ENCODE results near the gene FGF4.

The FGF4 gene, protein sequence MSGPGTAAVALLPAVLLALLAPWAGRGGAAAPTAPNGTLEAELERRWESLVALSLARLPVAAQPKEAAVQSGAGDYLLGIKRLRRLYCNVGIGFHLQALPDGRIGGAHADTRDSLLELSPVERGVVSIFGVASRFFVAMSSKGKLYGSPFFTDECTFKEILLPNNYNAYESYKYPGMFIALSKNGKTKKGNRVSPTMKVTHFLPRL

DNA sequence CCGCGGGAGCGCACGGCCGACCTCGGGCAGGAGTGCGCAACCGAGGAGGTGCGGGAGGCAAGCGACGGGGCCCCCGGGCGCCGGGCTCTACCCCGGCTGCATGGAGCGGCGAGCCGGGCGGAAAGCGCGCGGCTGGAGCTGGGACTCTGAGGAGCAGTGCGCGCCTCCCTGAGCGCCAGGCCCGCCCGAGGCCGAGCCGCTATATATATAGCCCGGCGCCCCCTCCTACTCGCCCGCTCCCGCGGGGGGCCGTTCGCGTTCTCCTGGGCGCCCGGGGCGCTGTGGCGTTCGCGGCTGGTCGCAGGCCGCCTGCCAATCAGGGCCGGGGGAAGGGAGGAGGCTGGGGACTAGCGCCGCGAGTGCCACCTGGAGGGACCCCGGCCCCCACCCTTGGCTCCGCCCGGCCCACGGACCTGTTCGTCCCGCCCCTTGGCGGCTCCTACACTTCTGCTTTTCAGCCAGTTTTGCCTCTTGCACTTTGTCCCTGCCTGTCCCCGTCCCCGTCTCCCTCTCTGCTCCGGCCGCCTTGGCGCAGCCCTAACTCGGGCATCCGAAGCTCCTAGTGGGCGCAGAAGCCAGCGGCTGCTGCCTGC lies at the start of gene FGF4:
Gene FGF4 (minus strand): TSS at position 179 of the 593 bp plus-strand sequence. CDS start 257 bp downstream, outside the sequence.
- no peak for DNase-seq (ENCODE audit: low spot score)

- no peak for DNase-seq (ENCODE audit: low spot score)
Measured at GRCh38 chr11:69823641-69824265, 48.6 kb upstream of the FGF4 start.

GRCh38 chr11:69822676-69823494 lies 47.7 kb upstream of the FGF4 start:
- no peak for DNase-seq (ENCODE audit: low spot score)

GRCh38 chr11:69821511-69822040 lies 46.4 kb upstream of the FGF4 start:
- DNase-seq (ENCODE audit: low spot score) = no peak

DNA sequence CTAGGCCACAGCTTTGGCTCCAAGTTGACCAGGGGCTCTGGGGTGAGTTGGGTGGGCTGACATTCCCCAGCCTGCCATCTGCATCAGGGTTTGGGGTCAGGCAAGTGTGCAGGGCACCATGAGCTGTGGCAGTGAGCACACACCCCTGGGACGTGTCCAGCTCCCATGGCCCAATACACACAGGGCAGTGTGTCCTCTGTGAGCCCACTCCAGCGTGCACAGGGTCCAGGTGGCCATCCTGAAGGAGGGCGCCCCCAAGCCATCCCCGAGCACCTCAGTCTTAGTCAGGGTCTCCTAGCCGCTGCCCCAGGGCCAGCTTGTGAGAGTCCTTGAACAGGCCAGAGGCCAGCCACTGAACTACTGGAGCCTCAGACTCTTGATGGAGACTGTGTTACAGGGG lies 45.3 kb upstream of the FGF4 start:
- no peak for DNase-seq (ENCODE audit: low spot score)

DNA sequence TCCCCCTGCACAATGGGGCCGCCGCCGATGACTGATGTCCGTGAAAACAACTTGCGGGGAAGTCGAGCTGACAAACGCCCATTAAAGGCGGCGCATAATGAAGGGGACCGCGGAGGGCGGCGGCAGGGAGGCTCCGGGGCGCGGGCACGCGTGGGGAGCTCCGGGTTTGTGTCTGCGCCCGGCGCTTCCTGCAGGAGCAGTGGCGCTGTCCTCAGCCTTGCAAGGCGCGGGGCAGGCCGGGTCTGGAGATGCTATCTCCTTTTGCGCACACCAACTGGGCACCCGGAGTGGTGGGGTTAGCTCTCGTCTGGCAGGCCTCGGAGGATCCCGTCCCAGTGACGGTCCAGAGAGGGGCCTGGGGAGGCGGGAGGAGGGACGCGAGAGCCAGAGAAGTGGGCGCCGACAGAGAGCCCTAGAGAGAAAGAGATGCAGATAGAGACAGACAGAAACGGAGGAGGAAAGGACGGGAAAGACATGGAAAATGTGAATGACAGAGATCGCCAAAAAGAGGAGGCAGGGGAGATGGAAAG lies 44.5 kb upstream of the FGF4 start:
- DNase-seq (ENCODE audit: low spot score) = no peak

- DNase-seq (ENCODE audit: low spot score) = no peak
Measured at GRCh38 chr11:69818603-69819441, 43.7 kb upstream of the FGF4 start, which contains the start of gene FGF3. TSS of gene FGF3 (minus strand) at chr11:69819416. CDS start at chr11:69818933, 483 bp downstream.

- no peak for DNase-seq (ENCODE audit: low spot score)
Measured at GRCh38 chr11:69818231-69818602, 43.1 kb upstream of the FGF4 start.

DNA sequence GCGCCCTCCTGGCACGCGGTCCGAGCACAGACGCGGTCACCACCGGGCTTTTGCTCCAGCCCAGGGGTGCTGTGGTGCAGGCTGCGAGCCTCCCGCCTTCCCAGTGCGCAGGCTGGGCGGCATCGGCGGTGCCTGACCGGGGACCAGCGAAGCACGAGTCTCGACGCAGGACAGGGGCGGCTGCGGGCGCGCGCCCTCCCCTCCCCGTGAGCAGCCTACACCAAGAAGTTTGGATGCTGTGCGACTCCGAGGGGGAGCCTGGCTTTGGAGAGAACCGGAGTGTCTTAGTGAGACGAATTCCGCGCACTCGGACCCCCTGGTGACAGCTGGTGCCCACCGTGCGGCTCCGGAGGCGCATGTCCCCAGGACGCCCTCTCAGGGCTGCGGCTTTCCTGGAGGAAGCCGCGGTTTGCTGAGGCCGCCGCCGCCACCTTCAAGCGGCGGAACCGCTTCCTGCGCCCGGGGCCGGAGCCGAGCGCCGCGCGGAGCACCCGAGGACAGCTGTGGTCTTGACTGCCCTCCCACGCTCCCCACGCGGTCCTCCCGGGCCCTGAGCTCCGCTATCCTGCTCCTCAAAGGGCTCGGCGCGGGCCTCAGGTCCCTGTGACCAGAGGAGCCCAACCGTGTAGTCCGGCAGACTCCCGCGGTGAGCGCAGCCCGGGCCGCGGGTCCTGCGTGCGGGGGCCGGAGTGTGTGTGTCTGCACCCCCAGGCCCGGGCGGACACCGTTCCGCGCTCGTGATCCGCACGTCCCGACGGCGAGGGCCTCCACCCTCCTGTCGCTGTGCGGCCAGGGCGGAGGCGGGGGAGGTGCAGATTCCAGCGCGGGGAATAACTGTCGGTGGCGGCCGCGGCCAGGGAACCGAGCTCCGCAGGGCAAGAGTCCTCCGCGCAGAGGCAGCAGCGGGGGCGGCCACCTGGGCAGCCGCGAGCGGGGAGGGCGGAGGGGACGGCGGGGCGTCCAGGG lies 42.4 kb upstream of the FGF4 start:
- no peak for DNase-seq (ENCODE audit: low spot score)

DNA sequence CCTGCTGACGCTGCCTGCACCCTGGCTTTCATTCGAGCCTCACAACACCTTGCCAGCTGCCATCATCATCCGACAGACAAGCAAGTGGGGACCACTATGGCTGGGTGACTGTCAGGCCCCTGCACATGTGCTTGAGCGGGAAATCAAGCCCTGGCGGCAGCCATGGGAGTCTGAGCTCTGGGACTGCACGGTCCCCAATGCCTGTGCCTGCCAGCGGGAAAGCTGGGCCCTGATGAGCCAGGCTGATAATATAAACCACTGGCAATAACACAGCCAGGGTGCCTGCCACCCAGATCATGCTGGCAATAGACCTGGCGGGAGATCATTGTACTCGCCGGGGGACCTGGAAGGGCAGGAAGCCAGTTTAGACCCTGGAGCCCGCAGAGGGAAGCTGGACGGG lies 41.5 kb upstream of the FGF4 start:
- DNase-seq (ENCODE audit: low spot score) = no peak

GRCh38 chr11:69815973-69816372 lies 40.8 kb upstream of the FGF4 start:
- no peak for DNase-seq (ENCODE audit: low spot score)

GRCh38 chr11:69814902-69815301 lies 39.8 kb upstream of the FGF4 start:
- DNase-seq (ENCODE audit: low spot score) = no peak

DNA sequence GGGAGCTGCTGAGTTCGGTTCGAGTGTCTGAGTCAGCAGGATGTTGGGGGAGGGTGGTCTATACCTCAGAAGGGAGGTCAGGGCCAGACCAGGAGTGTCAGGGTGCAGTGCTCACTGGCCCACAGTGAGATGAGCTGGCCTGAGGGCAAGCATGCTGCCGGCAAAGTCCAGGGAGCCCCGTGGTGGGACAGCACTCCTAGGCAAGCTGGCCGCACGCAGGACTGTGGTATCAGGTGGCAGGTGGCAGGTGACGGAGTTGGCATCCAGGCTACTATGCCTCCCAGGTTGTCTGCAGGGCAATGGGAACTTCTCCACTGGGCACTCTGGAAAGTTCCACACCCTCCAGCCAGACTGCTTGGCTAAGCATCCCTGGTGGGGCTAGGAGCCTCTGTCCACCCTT lies 39.3 kb upstream of the FGF4 start:
- DNase-seq (ENCODE audit: low spot score) = no peak

GRCh38 chr11:69813839-69814238 lies 38.7 kb upstream of the FGF4 start:
- DNase-seq (ENCODE audit: low spot score) = no peak

GRCh38 chr11:69812946-69813345 lies 37.8 kb upstream of the FGF4 start:
- DNase-seq (ENCODE audit: low spot score) = no peak

DNA sequence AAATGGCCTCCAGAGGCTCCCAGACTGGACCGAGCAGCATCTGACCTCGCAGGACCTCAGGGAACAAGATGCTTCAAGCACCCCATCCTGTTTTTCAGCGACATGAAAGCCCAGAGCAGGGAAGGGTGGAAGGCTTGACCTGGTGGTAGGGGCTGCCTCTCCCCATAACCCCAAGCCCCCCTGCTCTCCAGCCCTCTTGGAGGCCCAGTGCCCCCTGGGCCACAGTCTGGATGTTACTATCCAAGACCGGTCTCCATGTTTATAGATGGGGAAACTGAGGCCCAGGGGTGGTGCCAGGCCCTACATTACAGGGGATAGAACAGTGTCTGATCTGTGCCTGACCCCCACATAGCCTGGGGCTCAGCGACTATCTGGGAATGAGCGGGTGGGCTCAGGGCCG lies 37.1 kb upstream of the FGF4 start:
- DNase-seq (ENCODE audit: low spot score) = no peak

DNA sequence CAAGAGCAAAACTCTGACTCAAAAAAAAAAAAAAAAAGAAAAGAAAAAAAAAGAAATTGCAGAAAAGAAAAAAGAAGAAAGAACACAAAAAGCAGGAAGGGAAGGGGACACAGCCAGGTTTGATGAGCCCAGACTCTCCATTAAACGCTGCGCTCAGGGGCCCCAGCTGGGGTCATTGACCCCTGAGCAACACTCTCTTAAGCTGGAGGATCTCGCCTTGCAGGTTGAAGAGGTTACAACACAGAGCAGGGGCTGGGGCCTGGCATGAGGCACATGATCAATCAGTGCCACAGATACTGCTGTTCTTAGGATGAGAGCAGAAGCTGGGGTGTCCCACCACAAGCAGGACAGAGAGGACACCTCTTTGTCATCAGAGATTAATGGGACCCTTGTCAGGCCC lies 36.3 kb upstream of the FGF4 start:
- DNase-seq (ENCODE audit: low spot score) = no peak

DNA sequence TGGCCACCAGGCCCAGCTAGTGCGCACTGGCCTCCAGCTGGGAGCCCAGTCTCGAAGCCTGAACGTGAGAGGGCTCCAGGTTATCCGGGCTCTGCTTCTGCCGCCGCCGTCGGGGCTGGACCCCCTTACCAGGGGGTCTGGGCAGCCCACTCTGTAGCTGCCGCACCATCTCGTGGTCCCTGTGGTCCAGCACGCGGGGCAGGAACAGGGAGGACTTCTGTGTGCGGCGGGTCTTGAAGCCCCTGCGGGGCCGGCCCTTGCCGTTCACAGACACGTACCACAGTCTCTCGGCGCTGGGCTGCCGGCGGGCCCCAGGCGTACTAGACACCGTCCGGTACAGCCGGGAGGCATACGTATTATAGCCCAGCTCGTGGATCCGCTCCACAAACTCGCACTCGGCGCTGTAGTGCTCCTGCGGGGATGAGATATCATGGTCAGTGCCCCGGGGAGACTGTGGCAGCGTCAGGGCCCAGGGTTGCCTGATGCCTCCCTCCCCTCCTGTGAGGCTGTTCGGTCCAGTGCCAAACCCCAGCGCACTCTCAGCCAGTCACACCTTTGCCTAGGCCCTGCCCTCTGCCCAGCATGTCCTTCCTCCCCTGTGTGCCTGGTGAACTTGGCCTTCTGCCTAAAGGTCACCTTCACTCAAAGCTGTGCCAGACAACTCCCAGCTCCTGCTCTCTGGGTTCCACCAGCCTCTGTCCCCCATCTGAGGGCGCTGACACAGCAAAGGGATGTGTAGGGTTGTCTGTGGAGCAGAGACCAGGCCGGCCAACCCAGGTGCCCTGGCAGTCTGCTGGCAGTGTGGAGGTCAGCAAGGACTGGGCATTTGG lies 35.4 kb upstream of the FGF4 start:
- DNase-seq (ENCODE audit: low spot score) = no peak

GRCh38 chr11:69808667-69809086 lies 33.5 kb upstream of the FGF4 start:
- no peak for DNase-seq (ENCODE audit: low spot score)

All from RKO (cell line).